SHP77 (cell line): Measurements from ENCODE around the gene CSNK1A1L.

ENCODE experiments used
- DNase-seq, 2 experiments: peaks; one replicate each; lab custom pipeline; 2025; lab: John Stamatoyannopoulos, UW

CSNK1A1L gene

GRCh38 chr13:37105251-37105714, at the start of gene CSNK1A1L:
Gene CSNK1A1L, minus strand, starts transcription at chr13:37105664. Its CDS starts 408 bp downstream, at chr13:37105256.
- DNase-seq: no peak

DNA sequence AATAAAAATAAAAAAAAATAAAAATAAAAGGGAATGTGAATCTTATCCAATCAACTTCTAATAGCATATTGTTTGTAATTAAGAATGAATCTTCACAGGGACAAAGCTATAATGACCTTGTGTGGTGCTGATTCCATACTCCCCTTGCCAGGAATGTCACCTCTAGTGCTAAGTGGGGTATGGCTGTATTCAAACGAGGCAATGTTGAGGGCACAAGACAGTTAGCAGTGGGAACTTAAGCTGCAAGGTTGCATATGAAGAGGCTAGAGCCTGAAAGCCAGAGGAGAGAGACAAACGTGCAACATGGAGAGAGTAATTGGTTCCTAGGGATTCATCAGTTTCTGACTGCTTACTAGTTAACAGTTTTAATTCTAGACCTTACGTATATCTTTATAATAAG, 43.9 kb upstream of the CSNK1A1L start:
- no peak for DNase-seq

GRCh38 chr13:37148501-37148900, 43.0 kb upstream of the CSNK1A1L start:
- no peak for DNase-seq

DNA sequence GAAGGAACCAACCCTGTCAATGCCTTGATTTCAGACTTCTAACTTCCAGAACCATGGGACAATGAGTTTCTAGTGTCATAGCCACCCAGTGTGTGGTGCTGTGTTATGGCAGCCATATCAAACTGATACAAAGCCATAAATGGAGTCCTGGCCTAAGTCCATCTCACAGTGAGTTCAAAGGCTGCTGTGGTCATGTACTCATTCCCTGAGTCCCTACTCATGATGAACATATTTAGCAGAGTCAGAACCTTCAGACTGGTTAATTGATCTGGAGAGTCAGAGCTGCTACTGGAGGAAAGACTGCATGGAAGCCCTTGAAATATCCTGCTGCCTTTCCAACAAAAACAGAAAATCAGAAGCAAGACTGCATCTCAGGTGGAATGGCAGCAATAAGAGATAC, 39.2 kb upstream of the CSNK1A1L start:
- no peak for DNase-seq

GRCh38 chr13:37143911-37144310, 38.4 kb upstream of the CSNK1A1L start:
- no peak for DNase-seq

DNA sequence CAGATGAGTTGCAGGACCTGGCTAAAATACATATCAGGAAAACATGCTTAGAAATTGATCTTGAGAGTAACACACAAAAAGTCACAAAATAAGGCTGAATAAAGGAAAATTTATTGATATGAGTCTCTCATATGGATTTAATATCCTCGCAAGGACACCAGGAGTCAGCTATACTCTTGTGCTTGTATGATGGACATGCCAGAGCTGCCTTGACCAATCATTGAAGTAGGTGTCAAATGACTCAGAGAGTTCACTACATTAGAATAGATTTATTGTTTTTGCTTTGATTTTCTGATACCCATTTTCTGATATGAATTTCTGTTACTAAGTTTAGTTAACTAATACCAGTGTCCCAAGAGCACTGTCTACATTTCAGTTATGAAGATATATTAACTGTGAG, 37.4 kb upstream of the CSNK1A1L start:
- no peak for DNase-seq

- no peak for DNase-seq
These were observed 35.5 kb upstream of the CSNK1A1L start for GRCh38 chr13:37141011-37141410.

DNA sequence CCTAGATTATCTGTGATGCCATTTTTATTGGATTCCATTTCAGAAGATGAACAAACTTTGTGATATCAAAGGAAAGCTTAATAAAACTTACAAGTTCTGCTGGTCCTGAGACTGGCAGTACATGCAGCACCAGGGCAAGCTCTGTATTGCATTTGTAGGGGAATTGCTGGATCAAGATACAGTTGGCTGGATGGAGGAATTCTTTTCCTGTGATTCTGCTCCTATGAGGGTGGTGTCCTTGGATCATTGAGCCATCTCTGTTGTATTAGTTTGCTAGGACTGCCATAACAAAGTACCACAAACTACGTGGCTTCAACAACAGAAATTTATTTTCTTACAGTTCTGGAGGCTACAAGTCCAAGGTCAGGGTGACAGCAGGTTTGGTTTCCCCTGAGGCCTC, 33.9 kb upstream of the CSNK1A1L start:
- no peak for DNase-seq

DNA sequence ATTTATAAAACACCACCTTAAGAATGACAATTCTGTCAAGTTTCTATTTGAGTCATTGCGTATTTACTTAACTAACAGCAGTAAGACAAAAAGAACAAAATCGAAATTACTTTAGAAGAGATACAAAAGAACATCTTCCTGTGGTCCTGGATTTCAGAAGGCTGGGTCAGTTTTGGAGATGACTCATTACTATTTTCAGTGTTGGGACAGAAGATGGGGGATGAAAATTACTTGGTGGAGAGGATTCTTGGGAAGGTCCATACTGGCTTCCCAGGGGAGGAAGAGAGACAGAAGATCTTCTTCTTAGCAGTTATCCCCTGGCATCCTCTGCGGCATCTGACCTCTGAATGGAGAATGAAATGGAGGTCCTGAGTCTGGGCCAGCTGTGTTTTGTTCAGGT, 33.5 kb upstream of the CSNK1A1L start:
- DNase-seq: no peak

DNA sequence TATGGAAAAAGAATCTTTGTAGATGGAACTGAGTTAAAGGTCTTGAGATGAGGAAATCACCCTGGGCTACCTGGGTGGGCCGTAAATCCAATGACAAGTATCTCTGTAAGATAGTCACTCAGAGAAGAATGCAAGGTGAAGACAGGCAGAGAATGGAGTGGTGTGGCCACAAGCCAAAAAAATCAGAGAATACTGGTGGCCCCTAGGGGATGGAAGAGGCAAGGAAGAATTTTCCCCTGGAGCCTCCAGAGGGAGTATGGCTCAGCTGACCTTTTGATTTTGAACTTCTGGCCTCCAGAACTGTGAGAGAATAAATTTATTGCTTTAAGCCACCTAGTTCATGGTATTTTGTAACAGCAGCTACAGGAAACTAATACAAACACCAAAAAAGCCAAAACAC, 32.7 kb upstream of the CSNK1A1L start:
- DNase-seq: peak; percentile 9 to 32

GRCh38 chr13:37136633-37137032, 31.2 kb upstream of the CSNK1A1L start:
- DNase-seq: no peak

- no peak for DNase-seq
These were observed 30.7 kb upstream of the CSNK1A1L start for GRCh38 chr13:37136187-37136586.

DNA sequence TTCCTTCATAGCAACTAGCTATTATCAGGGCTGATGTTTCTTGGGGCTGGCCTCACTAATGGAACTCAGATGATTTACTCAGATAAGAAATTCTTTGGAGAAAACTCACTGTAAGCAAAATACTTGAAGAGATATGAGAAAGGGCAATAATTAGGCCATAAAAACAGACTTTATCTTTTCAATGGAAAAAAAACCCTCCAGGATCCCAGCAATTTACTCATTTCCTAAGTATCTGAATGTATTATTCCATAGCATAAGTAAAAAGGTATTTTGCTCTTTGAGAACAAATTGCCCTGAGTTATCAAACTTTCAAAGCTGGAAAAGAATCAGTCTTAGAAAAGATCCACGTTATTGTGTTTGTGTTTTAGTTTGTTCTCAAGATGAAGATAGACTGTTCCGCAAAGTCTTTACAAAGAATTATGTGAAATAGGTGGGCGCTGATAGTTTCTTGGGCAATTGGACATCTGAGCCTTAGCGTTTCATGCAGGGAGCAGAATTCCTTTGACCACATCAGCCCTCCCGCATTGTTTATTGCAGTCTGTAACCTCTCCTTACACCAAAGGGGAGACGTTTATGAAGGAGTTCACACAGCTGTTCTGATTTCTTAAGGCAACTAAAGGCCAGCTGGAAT, 29.1 kb upstream of the CSNK1A1L start:
- DNase-seq: no peak

- no peak for DNase-seq
These were observed 26.7 kb upstream of the CSNK1A1L start for GRCh38 chr13:37132211-37132610.

DNA sequence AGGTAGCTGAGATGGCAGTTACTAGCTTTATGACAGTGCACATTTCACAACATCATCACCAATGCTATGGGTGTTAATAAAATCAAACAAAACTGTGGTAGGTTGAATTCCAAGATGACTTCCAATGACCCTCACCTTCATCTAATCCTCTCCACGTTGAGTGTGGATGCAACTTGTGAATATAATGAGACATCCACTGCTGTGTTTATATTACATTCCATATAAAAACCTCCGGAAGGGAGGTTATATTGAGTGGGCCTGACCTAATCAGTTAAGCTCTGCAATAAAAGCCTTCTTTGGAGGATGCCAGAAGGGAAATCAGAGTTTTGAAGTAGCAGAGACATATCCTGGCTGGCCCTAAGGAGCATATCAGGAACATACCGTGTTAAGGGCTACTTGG, 25.6 kb upstream of the CSNK1A1L start:
- DNase-seq: no peak

DNA sequence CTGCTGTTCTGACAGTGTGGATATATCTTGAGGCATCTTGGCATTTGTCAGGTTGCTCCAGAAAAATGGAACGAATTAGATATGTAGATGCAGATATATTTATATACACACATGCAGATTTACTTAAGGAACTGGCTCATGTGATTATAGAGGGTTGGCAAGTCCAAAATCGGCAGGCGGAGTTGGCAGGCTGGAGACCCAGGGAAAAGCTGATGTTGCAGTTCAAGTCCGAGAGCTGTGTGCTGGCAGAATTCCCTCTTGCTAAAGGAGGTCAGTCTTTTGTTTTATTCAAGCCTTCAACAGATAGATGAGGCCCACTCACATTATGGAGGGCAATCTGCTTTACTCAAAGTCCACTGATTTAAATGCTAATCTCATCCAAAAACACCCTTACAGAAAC, 24.4 kb upstream of the CSNK1A1L start:
- no peak for DNase-seq

DNA sequence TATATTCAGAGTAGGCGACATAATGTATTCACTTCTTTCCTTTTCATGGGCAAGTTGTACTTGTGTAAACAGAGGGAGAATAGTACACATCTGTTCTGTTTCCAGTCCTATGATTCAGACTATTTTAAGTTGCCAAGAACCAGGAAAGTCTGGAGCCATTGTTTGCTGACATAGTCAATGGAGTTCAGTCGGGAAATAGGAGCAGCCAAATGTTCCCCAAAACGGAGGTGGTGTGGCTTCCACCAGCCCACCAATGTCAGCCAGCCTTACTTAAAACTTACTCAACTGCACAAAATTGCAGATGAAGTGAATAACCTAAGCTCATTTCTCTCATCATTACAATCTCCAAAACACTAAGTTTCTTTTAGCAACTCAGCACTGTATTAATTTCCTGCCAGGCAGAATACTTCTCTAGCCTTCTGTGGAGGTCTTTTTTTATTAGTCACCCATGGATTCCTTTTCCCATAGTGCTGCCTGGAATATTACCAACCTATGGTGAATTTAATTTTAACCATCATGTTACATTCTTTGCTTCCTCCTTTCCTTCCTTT, 22.3 kb upstream of the CSNK1A1L start:
- no peak for DNase-seq

- no peak for DNase-seq
These were observed 17.9 kb upstream of the CSNK1A1L start for GRCh38 chr13:37123337-37123736.

GRCh38 chr13:37118016-37118415, 12.6 kb upstream of the CSNK1A1L start:
- no peak for DNase-seq

DNA sequence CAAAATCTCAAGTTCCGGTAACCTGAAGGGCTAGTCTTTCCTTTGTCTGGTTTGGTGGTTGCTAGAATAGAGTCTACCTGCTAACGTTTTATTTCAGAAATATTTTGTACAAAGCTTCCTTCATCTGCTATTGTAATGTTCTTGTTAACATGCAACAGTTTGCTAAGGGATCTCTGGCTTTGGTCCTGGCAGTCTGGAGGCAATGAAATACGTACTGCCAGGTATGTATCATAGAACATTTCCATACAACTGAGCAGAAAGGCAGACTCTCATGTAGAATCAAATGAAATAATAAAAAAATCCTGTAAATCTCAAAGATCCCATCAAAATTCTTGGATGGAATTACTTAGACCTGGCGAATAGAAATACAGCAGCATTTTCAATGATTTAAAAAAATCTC, 8.8 kb upstream of the CSNK1A1L start:
- DNase-seq: no peak

DNA sequence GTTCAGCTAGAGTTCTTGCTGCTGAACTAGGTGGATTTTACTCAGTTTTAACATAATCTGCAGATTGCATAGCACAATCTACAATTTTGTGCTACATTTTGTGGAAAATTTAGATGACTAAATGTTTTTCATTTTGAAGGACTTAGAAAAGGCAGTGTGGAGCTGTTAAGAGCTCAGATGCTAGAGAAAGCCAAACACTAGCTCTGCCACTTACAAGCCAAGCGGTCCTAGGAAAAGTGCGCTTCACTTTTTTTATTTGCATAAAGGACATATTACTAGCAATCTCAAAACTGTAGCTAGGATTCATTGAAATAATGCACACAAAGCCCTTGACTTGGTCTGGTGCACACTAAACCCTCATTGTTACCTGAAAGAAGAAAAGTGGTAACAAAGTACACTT, 8.1 kb upstream of the CSNK1A1L start:
- DNase-seq: no peak

GRCh38 chr13:37109051-37109678, 3.7 kb upstream of the CSNK1A1L start:
- peak; percentile 18 to 32 for DNase-seq

- no peak for DNase-seq
These were observed 2.4 kb upstream of the CSNK1A1L start for GRCh38 chr13:37107868-37108267.

- DNase-seq: no peak
These were observed 2.0 kb upstream of the CSNK1A1L start for GRCh38 chr13:37107456-37107855.
